GM12878 (cell line): ENCODE measurements around the gene TGFBR1. TPM values are rescaled to one million over a fixed set of nuclear protein-coding genes. Genes with fewer than 3 reads are reported as not detected.

Experiments
- ATAC-seq: fragments of 200-7000 bp; cut with Tn5 transposase; 3 replicates; pipeline ENCODE4 v1.9.1; 2020; ENCODE audit warnings: mild to moderate bottlenecking, moderate library complexity
- BruUV-seq: library from RNA; stranded (reverse); fragments of 400-500 nt; replicated peaks from 2 replicates; lab custom pipeline; 2021; lab: Mats Ljungman, UMichigan
- CTCF ChIA-PET: fragments of 300-600 bp; sonication (Branson Sonifier 250); formaldehyde crosslinking; extraction: SDS; loops from one replicate; lab custom pipeline; 2021; ENCODE audit warnings: inconsistent platforms; lab: Yijun Ruan, JAX
- POLR2A ChIA-PET: fragments of 350-600 bp; formaldehyde crosslinking; extraction: SDS; loops from one replicate; lab custom pipeline; 2021; ENCODE audit warnings: inconsistent platforms; lab: Charles Lee
- RAD21 ChIA-PET: fragments of 300-600 bp; sonication (Branson Sonifier 250); formaldehyde crosslinking; loops from one replicate; lab custom pipeline; 2023; ENCODE audit warnings: antibody characterized with exemption; ENCODE audit not compliant: unreplicated experiment; lab: Charles Lee
- SMC1A ChIA-PET: fragments of 300-600 bp; sonication (Branson Sonifier 250); formaldehyde crosslinking; loops from one replicate; lab custom pipeline; 2023; ENCODE audit not compliant: unreplicated experiment, uncharacterized antibody; lab: Charles Lee
- DNase-seq: peaks from one replicate; pipeline ENCODE4 v3.0.0-alpha.2; 2011; ENCODE audit warnings: low read depth, low spot score
- FAIRE-seq: peaks from 3 replicates; lab custom pipeline; 2011; peaks lifted over from hg19 to GRCh38; lab: Jason Lieb, UNC
- H2AFZ ChIP-seq: 2 replicates; pipeline ENCODE4 v1.6.0; 2011; ENCODE audit warnings: low read depth, low read length, control low read depth; ENCODE audit not compliant: control insufficient read depth
- H3K27ac ChIP-seq: 2 replicates; pipeline ENCODE4 v1.5.1; 2011; ENCODE audit warnings: control low read depth; ENCODE audit not compliant: control insufficient read depth, insufficient read depth
- H3K27me3 ChIP-seq, 2 experiments: replicated peaks in 1 of 2; 2 replicates each; pipeline versions ENCODE4 v1.6.0 to v1.6.1; 2011; ENCODE audit warnings: low read length in 1 of 2; ENCODE audit not compliant: control insufficient read depth in 2 of 2, insufficient read depth in 2 of 2
- H3K36me3 ChIP-seq, 2 experiments: 2 replicates each; pipeline ENCODE4 v1.5.1; 2011; ENCODE audit warnings: low read length in 1 of 2; ENCODE audit not compliant: control insufficient read depth in 2 of 2, insufficient read depth in 2 of 2
- H3K4me1 ChIP-seq: 2 replicates; pipeline ENCODE4 v1.6.1; 2011; ENCODE audit warnings: mild to moderate bottlenecking, low read length, moderate library complexity, mixed read lengths; ENCODE audit not compliant: control insufficient read depth, insufficient read depth
- H3K4me2 ChIP-seq: 2 replicates; pipeline ENCODE4 v1.6.0; 2011; ENCODE audit warnings: control low read depth; ENCODE audit not compliant: control insufficient read depth, insufficient read depth
- H3K4me3 ChIP-seq: fragments of 200-600 bp; sonication (generic); 2 replicates; pipeline ENCODE4 v1.5.1; 2016
- H3K79me2 ChIP-seq: 2 replicates; pipeline ENCODE4 v1.6.0; 2011; ENCODE audit warnings: low read length; ENCODE audit not compliant: control insufficient read depth, insufficient read depth
- H3K9ac ChIP-seq: 2 replicates; pipeline ENCODE4 v1.8.0; 2011; ENCODE audit warnings: low read length, control low read depth, mixed read lengths; ENCODE audit not compliant: control insufficient read depth, insufficient read depth
- H3K9me3 ChIP-seq: replicated peaks from 3 replicates; pipeline ENCODE4 v1.5.1; 2011; ENCODE audit warnings: mild to moderate bottlenecking, low read length; ENCODE audit not compliant: control insufficient read depth, insufficient read depth
- H4K20me1 ChIP-seq: 2 replicates; pipeline ENCODE4 v1.6.0; 2011; ENCODE audit not compliant: control insufficient read depth, insufficient read depth
- CREB1 ChIP-seq: IDR thresholded peaks from 2 replicates; pipeline ENCODE4 v1.6.1; 2012; ENCODE audit warnings: low read depth, mild to moderate bottlenecking, inconsistent platforms
- EZH2 ChIP-seq: IDR thresholded peaks from 2 replicates; pipeline ENCODE4 v1.6.1; 2012; ENCODE audit warnings: low read depth, mild to moderate bottlenecking, control low read depth, inconsistent platforms, low read length, borderline replicate concordance; ENCODE audit not compliant: control insufficient read depth
- FOS ChIP-seq: IDR thresholded peaks from 3 replicates; pipeline ENCODE4 v1.6.1; 2011; ENCODE audit warnings: borderline replicate concordance; ENCODE audit not compliant: insufficient read length; ENCODE audit errors: extremely low read depth
- IKZF1 ChIP-seq: fragments of 450-650 bp; conservative IDR thresholded peaks from 2 replicates; pipeline ENCODE4 v1.6.1; 2017; ENCODE audit warnings: antibody characterized with exemption, mild to moderate bottlenecking
- MYC ChIP-seq: IDR thresholded peaks from 2 replicates; pipeline ENCODE4 v1.6.1; 2011; ENCODE audit warnings: mild to moderate bottlenecking, low read length, moderate library complexity, inconsistent platforms; ENCODE audit not compliant: insufficient read depth, insufficient replicate concordance, insufficient read length, severe bottlenecking
- NBN ChIP-seq: fragments of 450-650 bp; IDR thresholded peaks from 2 replicates; pipeline ENCODE4 v1.6.1; 2016
- NR2C1 ChIP-seq: fragments of 450-650 bp; IDR thresholded peaks from 2 replicates; pipeline ENCODE4 v1.6.1; 2017; ENCODE audit warnings: antibody characterized with exemption, mild to moderate bottlenecking, moderate library complexity
- SIX5 ChIP-seq: IDR thresholded peaks from 2 replicates; pipeline ENCODE4 v1.6.1; 2011; ENCODE audit warnings: mild to moderate bottlenecking, low read depth, low read length, moderate library complexity; ENCODE audit not compliant: severe bottlenecking
- SMAD5 ChIP-seq: IDR thresholded peaks from 2 replicates; pipeline ENCODE4 v1.6.1; 2016; ENCODE audit warnings: antibody characterized with exemption, low read depth
- STAT3 ChIP-seq: IDR thresholded peaks from 2 replicates; pipeline ENCODE4 v1.6.1; 2011; ENCODE audit warnings: low read depth, low read length, improper control_type of control experiment
- WGBS: methylation state at CpG from one replicate; pipeline ENCODE4 v1.1.6; 2016; ENCODE audit warnings: low lambda C conversion rate; ENCODE audit not compliant: insufficient replicate concordance, insufficient coverage; ENCODE audit errors: missing lambda C conversion rate; 5-methylcytosine and 5-hydroxymethylcytosine counted together
- in situ Hi-C: fragments of 300-500 bp; cut with MboI; formaldehyde crosslinking; loops from 9 replicates; pipeline ENCODE4 v1.14.3; 2018; ENCODE audit warnings: mixed read lengths
- intact Hi-C: fragments of 100-400 bp; cut with micrococcal nuclease; formaldehyde crosslinking; loops from one replicate; pipeline ENCODE4 v1.14.2; 2022; ENCODE audit not compliant: unreplicated experiment
- polyA plus RNA-seq, 11 experiments: library from polyadenylated mRNA; depleted of rRNA in 4 of 11; unstranded in 6 of 11; stranded (reverse) in 5 of 11; fragments of >200 nt; fragmentation: Nextera tagmentation in 4 of 11; fragmentation: Illumina TruSeq in 1 of 11; extraction: Ambion mirVana in 4 of 11; extraction: Trizol in 1 of 11; gene quantifications; 1 replicate in 1 of 11; 2 replicates in 10 of 11; pipeline versions ENCODE4 v1.2.1 to v1.2.3, GENCODE V29; 2011 to 2016; ENCODE audit warnings: inconsistent platforms in 2 of 11, missing spikeins in 2 of 11, low read depth in 1 of 11
- total RNA-seq, 4 experiments: library from RNA; depleted of rRNA in 3 of 4; stranded (reverse); fragments of >200 nt in 3 of 4; fragmentation: Illumina TruSeq in 1 of 4; extraction: Trizol in 1 of 4; gene quantifications; 2 replicates each; pipeline versions ENCODE4 v1.2.1 to v1.2.3, GENCODE V29; 2013 to 2021
- TF ChIP-seq, protein P1 (sequence below): fragments of 450-650 bp; IDR thresholded peaks from 2 replicates; pipeline ENCODE4 v1.6.1; 2016; ENCODE audit warnings: mild to moderate bottlenecking, moderate library complexity, borderline replicate concordance
- TF ChIP-seq, protein P2 (sequence below): fragments of 450-650 bp; IDR thresholded peaks from 2 replicates; pipeline ENCODE4 v1.6.1; 2017; ENCODE audit warnings: mild to moderate bottlenecking
- TF ChIP-seq, protein P3 (sequence below): IDR thresholded peaks from 2 replicates; pipeline ENCODE4 v1.6.1; 2012; ENCODE audit warnings: low read length, inconsistent platforms
- TF ChIP-seq, protein P4 (sequence below): fragments of 450-650 bp; IDR thresholded peaks from 2 replicates; pipeline ENCODE4 v1.6.1; 2016; ENCODE audit warnings: mild to moderate bottlenecking
- TF ChIP-seq, protein P5 (sequence below): IDR thresholded peaks from 2 replicates; pipeline ENCODE4 v1.6.1; 2012; ENCODE audit warnings: low read depth, low read length, improper control_type of control experiment

The TGFBR1 gene
- total and polyA plus RNA-seq, 10 of the 15 experiments (the other 5 are each of a cell fraction or from before 2014, with no cell fraction given): 2.9 to 27.2 (median 16.6) TPM

DNA sequence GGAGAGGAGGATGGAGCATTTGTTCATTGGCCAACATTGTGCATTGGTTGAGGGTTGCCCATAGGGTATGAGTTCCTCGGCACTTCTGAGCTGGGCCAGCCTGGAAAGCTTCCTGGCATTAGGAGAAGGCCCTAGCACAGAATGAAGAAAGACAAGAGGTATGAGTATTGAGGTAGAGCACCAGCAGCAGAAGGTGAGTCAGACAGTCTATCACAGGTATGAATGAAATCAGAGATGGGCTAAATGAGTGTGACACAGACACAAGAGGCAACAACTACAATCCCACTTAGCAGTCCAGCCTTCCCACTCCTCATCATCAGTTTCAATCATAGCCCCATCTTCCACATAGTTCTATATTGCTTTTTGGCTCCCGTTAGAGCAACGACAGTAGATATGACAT, 25.4 kb upstream of the TGFBR1 start:
- CTCF ChIA-PET: interaction anchor here (0.7 to 1.1 kb wide), 2 partner anchors 13 to 60 kb away, joined by 3 read pairs; no protein-coding TSS in a partner anchor
- Histone ChIP-seq H3K27ac (no peak overlapping the region), H3K9ac (no peak overlapping the region), H2AFZ (no peak overlapping the region), H3K27me3 (no peaks in the 10 kb centered on the region), H3K36me3 (no peaks in the 10 kb centered on the region), H3K4me1 (peaks cover 6% of the 10 kb centered on the region; the same call in 1 of the 2 replicates), H3K4me3 (no peak overlapping the region), H3K79me2 (no peaks in the 10 kb centered on the region), H4K20me1 (no peaks in the 10 kb centered on the region), H3K4me2 (no peak overlapping the region), H3K9me3 (no peaks in the 10 kb centered on the region)
- SMC1A ChIA-PET: no interaction called here
- WGBS: 72% methylated on average over 3 of the region's 3 CpGs
- no peak for FAIRE-seq
- RAD21 ChIA-PET: no interaction called here
- BruUV-seq: no TSS peak
- no peak for ATAC-seq
- DNase-seq: no peak
- POLR2A ChIA-PET: no interaction called here
- in situ Hi-C loops: no loop called here
- intact Hi-C loops: no loop called here
- TF ChIP-seq EZH2: no peak
- no peak for TF ChIP-seq NR2C1
- TF ChIP-seq SIX5: no peak
- TF ChIP-seq, protein P1, sequence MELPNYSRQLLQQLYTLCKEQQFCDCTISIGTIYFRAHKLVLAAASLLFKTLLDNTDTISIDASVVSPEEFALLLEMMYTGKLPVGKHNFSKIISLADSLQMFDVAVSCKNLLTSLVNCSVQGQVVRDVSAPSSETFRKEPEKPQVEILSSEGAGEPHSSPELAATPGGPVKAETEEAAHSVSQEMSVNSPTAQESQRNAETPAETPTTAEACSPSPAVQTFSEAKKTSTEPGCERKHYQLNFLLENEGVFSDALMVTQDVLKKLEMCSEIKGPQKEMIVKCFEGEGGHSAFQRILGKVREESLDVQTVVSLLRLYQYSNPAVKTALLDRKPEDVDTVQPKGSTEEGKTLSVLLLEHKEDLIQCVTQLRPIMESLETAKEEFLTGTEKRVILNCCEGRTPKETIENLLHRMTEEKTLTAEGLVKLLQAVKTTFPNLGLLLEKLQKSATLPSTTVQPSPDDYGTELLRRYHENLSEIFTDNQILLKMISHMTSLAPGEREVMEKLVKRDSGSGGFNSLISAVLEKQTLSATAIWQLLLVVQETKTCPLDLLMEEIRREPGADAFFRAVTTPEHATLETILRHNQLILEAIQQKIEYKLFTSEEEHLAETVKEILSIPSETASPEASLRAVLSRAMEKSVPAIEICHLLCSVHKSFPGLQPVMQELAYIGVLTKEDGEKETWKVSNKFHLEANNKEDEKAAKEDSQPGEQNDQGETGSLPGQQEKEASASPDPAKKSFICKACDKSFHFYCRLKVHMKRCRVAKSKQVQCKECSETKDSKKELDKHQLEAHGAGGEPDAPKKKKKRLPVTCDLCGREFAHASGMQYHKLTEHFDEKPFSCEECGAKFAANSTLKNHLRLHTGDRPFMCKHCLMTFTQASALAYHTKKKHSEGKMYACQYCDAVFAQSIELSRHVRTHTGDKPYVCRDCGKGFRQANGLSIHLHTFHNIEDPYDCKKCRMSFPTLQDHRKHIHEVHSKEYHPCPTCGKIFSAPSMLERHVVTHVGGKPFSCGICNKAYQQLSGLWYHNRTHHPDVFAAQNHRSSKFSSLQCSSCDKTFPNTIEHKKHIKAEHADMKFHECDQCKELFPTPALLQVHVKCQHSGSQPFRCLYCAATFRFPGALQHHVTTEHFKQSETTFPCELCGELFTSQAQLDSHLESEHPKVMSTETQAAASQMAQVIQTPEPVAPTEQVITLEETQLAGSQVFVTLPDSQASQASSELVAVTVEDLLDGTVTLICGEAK: no peak
- TF ChIP-seq, protein P2, sequence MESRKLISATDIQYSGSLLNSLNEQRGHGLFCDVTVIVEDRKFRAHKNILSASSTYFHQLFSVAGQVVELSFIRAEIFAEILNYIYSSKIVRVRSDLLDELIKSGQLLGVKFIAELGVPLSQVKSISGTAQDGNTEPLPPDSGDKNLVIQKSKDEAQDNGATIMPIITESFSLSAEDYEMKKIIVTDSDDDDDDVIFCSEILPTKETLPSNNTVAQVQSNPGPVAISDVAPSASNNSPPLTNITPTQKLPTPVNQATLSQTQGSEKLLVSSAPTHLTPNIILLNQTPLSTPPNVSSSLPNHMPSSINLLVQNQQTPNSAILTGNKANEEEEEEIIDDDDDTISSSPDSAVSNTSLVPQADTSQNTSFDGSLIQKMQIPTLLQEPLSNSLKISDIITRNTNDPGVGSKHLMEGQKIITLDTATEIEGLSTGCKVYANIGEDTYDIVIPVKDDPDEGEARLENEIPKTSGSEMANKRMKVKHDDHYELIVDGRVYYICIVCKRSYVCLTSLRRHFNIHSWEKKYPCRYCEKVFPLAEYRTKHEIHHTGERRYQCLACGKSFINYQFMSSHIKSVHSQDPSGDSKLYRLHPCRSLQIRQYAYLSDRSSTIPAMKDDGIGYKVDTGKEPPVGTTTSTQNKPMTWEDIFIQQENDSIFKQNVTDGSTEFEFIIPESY: no peak
- TF ChIP-seq, protein P3, sequence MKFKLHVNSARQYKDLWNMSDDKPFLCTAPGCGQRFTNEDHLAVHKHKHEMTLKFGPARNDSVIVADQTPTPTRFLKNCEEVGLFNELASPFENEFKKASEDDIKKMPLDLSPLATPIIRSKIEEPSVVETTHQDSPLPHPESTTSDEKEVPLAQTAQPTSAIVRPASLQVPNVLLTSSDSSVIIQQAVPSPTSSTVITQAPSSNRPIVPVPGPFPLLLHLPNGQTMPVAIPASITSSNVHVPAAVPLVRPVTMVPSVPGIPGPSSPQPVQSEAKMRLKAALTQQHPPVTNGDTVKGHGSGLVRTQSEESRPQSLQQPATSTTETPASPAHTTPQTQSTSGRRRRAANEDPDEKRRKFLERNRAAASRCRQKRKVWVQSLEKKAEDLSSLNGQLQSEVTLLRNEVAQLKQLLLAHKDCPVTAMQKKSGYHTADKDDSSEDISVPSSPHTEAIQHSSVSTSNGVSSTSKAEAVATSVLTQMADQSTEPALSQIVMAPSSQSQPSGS: no peak
- TF ChIP-seq, protein P4, sequence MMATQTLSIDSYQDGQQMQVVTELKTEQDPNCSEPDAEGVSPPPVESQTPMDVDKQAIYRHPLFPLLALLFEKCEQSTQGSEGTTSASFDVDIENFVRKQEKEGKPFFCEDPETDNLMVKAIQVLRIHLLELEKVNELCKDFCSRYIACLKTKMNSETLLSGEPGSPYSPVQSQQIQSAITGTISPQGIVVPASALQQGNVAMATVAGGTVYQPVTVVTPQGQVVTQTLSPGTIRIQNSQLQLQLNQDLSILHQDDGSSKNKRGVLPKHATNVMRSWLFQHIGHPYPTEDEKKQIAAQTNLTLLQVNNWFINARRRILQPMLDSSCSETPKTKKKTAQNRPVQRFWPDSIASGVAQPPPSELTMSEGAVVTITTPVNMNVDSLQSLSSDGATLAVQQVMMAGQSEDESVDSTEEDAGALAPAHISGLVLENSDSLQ: no peak
- TF ChIP-seq IKZF1: no peak
- TF ChIP-seq FOS: no peak
- no peak for TF ChIP-seq NBN
- no peak for TF ChIP-seq SMAD5
- no peak for TF ChIP-seq CREB1
- TF ChIP-seq STAT3: no peak
- no peak for TF ChIP-seq MYC
- TF ChIP-seq, protein P5, sequence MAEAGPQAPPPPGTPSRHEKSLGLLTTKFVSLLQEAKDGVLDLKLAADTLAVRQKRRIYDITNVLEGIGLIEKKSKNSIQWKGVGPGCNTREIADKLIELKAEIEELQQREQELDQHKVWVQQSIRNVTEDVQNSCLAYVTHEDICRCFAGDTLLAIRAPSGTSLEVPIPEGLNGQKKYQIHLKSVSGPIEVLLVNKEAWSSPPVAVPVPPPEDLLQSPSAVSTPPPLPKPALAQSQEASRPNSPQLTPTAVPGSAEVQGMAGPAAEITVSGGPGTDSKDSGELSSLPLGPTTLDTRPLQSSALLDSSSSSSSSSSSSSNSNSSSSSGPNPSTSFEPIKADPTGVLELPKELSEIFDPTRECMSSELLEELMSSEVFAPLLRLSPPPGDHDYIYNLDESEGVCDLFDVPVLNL: no peak
